CD4-positive, alpha-beta memory T cell (primary cell): Measurements from ENCODE around the gene KRTAP5-2. TPM values are rescaled to one million over a fixed set of nuclear protein-coding genes. Genes with fewer than 3 reads are reported as not detected.
A peak's percentile ranks its signal among the peaks of the same experiment; 100 is the strongest.

Experiments used
- CTCF ChIA-PET: fragments of 350-600 bp; sonication (Branson Sonifier 250); formaldehyde crosslinking; loops from one replicate; lab custom pipeline; 2021; ENCODE audit warnings: inconsistent platforms; ENCODE audit not compliant: partially characterized antibody; lab: Charles Lee
- POLR2A ChIA-PET: fragments of 350-600 bp; sonication (Branson Sonifier 250); formaldehyde crosslinking; loops from one replicate; lab custom pipeline; 2021; ENCODE audit not compliant: partially characterized antibody; lab: Charles Lee
- DNase-seq, 5 donors: peaks; one replicate each; pipeline versions ENCODE4 v3.0.0 to v3.0.0-alpha.2; 2020 to 2022; ENCODE audit warnings: mixed read lengths in 1 of 5
- H3K27ac ChIP-seq: one replicate; pipeline ENCODE4 v1.7.0; 2013; ENCODE audit warnings: low read depth, low read length
- H3K27me3 ChIP-seq: 2 replicates; pipeline ENCODE4 v1.7.0; 2013; ENCODE audit warnings: mild to moderate bottlenecking, low read length, moderate library complexity; ENCODE audit not compliant: insufficient read depth
- H3K36me3 ChIP-seq: 2 replicates; pipeline ENCODE4 v1.7.0; 2013; ENCODE audit warnings: mild to moderate bottlenecking, low read length, moderate library complexity; ENCODE audit not compliant: insufficient read depth
- H3K4me1 ChIP-seq: 2 replicates; pipeline ENCODE4 v1.7.0; 2013; ENCODE audit warnings: mild to moderate bottlenecking, low read length, moderate library complexity; ENCODE audit not compliant: insufficient read depth
- H3K4me3 ChIP-seq, 2 donors: one replicate each; pipeline ENCODE4 v1.7.0; 2013; ENCODE audit warnings: low read length in 2 of 2, mild to moderate bottlenecking in 1 of 2
- H3K9me3 ChIP-seq, 2 donors: one replicate each; pipeline ENCODE4 v1.7.0; 2013; ENCODE audit warnings: low read length in 2 of 2, control low read depth in 1 of 2; ENCODE audit not compliant: control insufficient read depth in 1 of 2
- H3K27ac Mint-ChIP-seq, 7 donors: one replicate each; pipeline ENCODE4 v1.8.0; 2020 to 2021; ENCODE audit warnings: mixed read lengths in 7 of 7, mild to moderate bottlenecking in 6 of 7, inconsistent platforms in 3 of 7, moderate library complexity in 3 of 7
- H3K27me3 Mint-ChIP-seq, 2 donors: one replicate each; pipeline ENCODE4 v1.8.0; 2020 to 2021; ENCODE audit warnings: mixed read lengths in 2 of 2
- H3K36me3 Mint-ChIP-seq, 2 donors: one replicate each; pipeline ENCODE4 v1.8.0; 2020 to 2021; ENCODE audit warnings: mixed read lengths in 2 of 2, inconsistent platforms in 1 of 2, mild to moderate bottlenecking in 1 of 2
- H3K4me1 Mint-ChIP-seq, 4 donors: one replicate each; pipeline ENCODE4 v1.8.0; 2020 to 2021; ENCODE audit warnings: mixed read lengths in 4 of 4, mild to moderate bottlenecking in 1 of 4
- H3K4me3 Mint-ChIP-seq, 8 donors: one replicate each; pipeline ENCODE4 v1.8.0; 2020 to 2021; ENCODE audit warnings: mixed read lengths in 8 of 8, mild to moderate bottlenecking in 7 of 8, moderate library complexity in 6 of 8, inconsistent platforms in 3 of 8
- H3K9me3 Mint-ChIP-seq, 8 donors: one replicate each; pipeline ENCODE4 v1.8.0; 2020 to 2021; ENCODE audit warnings: mixed read lengths in 8 of 8, mild to moderate bottlenecking in 5 of 8, inconsistent platforms in 3 of 8, moderate library complexity in 1 of 8
- intact Hi-C: fragments of 100-400 bp; cut with micrococcal nuclease; formaldehyde crosslinking; loops from one replicate; pipeline ENCODE4 v1.15.1; 2023
- polyA plus RNA-seq, 2 donors: library from polyadenylated mRNA; unstranded; fragments of 300-500 nt; fragmentation: Illumina TruSeq; gene quantifications; one replicate each; pipeline ENCODE4 v1.2.3, GENCODE V29; 2021
- total RNA-seq, 2 experiments: library from RNA; stranded (reverse); gene quantifications; one replicate each; pipeline ENCODE4 v1.2.3, GENCODE V29; 2021

Gene KRTAP5-2
- total and polyA plus RNA-seq, 4 experiments from 2014 or later = not detected

GRCh38 chr11:1636291-1636950, 38.3 kb upstream of the KRTAP5-2 start:
- H3K36me3 ChIP-seq = no peaks in the 10 kb centered on the region
- no peak overlapping the region for H3K27ac ChIP-seq
- H3K27me3 ChIP-seq = peaks cover 5% of the 10 kb centered on the region
- intact Hi-C loops = no loop called here
- Mint-ChIP-seq H3K4me3 (no peak overlapping the region), H3K27ac (no peak overlapping the region), H3K36me3 (no peaks in the 10 kb centered on the region), H3K27me3 (peaks cover 16 to 35% of the 10 kb centered on the region in 2 donors), H3K4me1 (peaks cover 3 to 7% (median 4%) of the 10 kb centered on the region in 4 donors), H3K9me3 (no peaks in the 10 kb centered on the region)
- H3K4me1 ChIP-seq = no peaks in the 10 kb centered on the region
- ChIA-PET POLR2A (no interaction called here), CTCF (interaction anchor here (0.8 to 3.1 kb wide), 3 partner anchors 10 to 16 kb away, joined by 3 to 10 read pairs (median 3); no protein-coding TSS in a partner anchor)
- no peaks in the 10 kb centered on the region for H3K9me3 ChIP-seq
- H3K4me3 ChIP-seq = no peak overlapping the region
- no peak for DNase-seq

- no peaks in the 10 kb centered on the region for H3K36me3 Mint-ChIP-seq
- no peak overlapping the region for H3K27ac Mint-ChIP-seq
- H3K9me3 Mint-ChIP-seq = no peaks in the 10 kb centered on the region
- POLR2A ChIA-PET = no interaction called here
- no peak overlapping the region for H3K4me3 ChIP-seq
- H3K36me3 ChIP-seq = no peaks in the 10 kb centered on the region
- no peak overlapping the region for H3K27ac ChIP-seq
- peaks cover 5% of the 10 kb centered on the region for H3K4me1 ChIP-seq
- peaks cover 0 to 7% (median 6%) of the 10 kb centered on the region in 4 donors for H3K4me1 Mint-ChIP-seq
- H3K27me3 ChIP-seq = peaks cover 8% of the 10 kb centered on the region
- DNase-seq = no peak
- no peaks in the 10 kb centered on the region for H3K9me3 ChIP-seq
- no peak overlapping the region for H3K4me3 Mint-ChIP-seq
- intact Hi-C loops = no loop called here
- peaks cover 18 to 37% of the 10 kb centered on the region in 2 donors for H3K27me3 Mint-ChIP-seq
- CTCF ChIA-PET = interaction anchor here (1.6 to 2.1 kb wide), 3 partner anchors 10 to 37 kb away, joined by 3 to 5 read pairs (median 4); no protein-coding TSS in a partner anchor
Observed at GRCh38 chr11:1633864-1634263, 35.8 kb upstream of the KRTAP5-2 start.

GRCh38 chr11:1632053-1632714, 34.1 kb upstream of the KRTAP5-2 start:
- peaks cover 19 to 35% of the 10 kb centered on the region in 2 donors for H3K27me3 Mint-ChIP-seq
- POLR2A ChIA-PET = no interaction called here

GRCh38 chr11:1631066-1631568, 33.0 kb upstream of the KRTAP5-2 start:
- peaks cover 0 to 9% (median 7%) of the 10 kb centered on the region in 4 donors for H3K4me1 Mint-ChIP-seq
- intact Hi-C loops = no loop called here
- DNase-seq = no peak
- ChIA-PET CTCF (interaction anchor here (0.7 to 7.3 kb wide), 7 partner anchors 8 to 34 kb away, joined by 3 to 53 read pairs (median 5); partner anchors contain the start of gene KRTAP5-2), POLR2A (no interaction called here)
- Histone ChIP-seq H3K9me3 (no peaks in the 10 kb centered on the region), H3K4me3 (no peak overlapping the region), H3K27ac (no peak overlapping the region), H3K4me1 (peaks cover 8% of the 10 kb centered on the region), H3K27me3 (peaks cover 8% of the 10 kb centered on the region), H3K36me3 (no peaks in the 10 kb centered on the region)
- no peak overlapping the region for H3K27ac Mint-ChIP-seq
- no peak overlapping the region for H3K4me3 Mint-ChIP-seq
- H3K36me3 Mint-ChIP-seq = no peaks in the 10 kb centered on the region
- H3K27me3 Mint-ChIP-seq = peaks cover 19 to 35% of the 10 kb centered on the region in 2 donors
- no peaks in the 10 kb centered on the region for H3K9me3 Mint-ChIP-seq

More at GRCh38 chr11:1632053-1632714, 34.1 kb upstream of the KRTAP5-2 start:
- Histone ChIP-seq H3K36me3 (no peaks in the 10 kb centered on the region), H3K4me1 (peaks cover 8% of the 10 kb centered on the region), H3K27ac (no peak overlapping the region), H3K27me3 (peaks cover 8% of the 10 kb centered on the region), H3K9me3 (no peaks in the 10 kb centered on the region), H3K4me3 (no peak overlapping the region)
- Mint-ChIP-seq H3K4me3 (no peak overlapping the region), H3K27ac (no peak overlapping the region), H3K36me3 (no peaks in the 10 kb centered on the region), H3K9me3 (no peaks in the 10 kb centered on the region), H3K4me1 (peaks cover 0 to 9% (median 7%) of the 10 kb centered on the region in 4 donors)
- no peak for DNase-seq
- CTCF ChIA-PET = interaction anchor here (1.3 to 7.3 kb wide), 5 partner anchors 9 to 35 kb away, joined by 4 to 53 read pairs (median 5); partner anchors contain the start of gene KRTAP5-2
- intact Hi-C loops = no loop called here

- POLR2A ChIA-PET = no interaction called here
- no peak for DNase-seq
- Histone ChIP-seq H3K4me1 (peaks cover 8% of the 10 kb centered on the region), H3K27ac (no peak overlapping the region), H3K4me3 (no peak overlapping the region), H3K9me3 (no peaks in the 10 kb centered on the region), H3K27me3 (peaks cover 8% of the 10 kb centered on the region), H3K36me3 (no peaks in the 10 kb centered on the region)
- Mint-ChIP-seq H3K36me3 (no peaks in the 10 kb centered on the region), H3K9me3 (no peaks in the 10 kb centered on the region), H3K27me3 (peaks cover 19 to 31% of the 10 kb centered on the region in 2 donors), H3K4me3 (no peak overlapping the region), H3K27ac (no peak overlapping the region), H3K4me1 (peaks cover 0 to 9% (median 7%) of the 10 kb centered on the region in 4 donors)
- CTCF ChIA-PET = interaction anchor here (1.6 to 7.3 kb wide), 4 partner anchors 9 to 84 kb away, joined by 8 to 53 read pairs (median 12); partner anchors contain the start of gene KRTAP5-2
- intact Hi-C loops = no loop called here
Observed at GRCh38 chr11:1630271-1630670, 32.2 kb upstream of the KRTAP5-2 start.

GRCh38 chr11:1629326-1630185, 31.5 kb upstream of the KRTAP5-2 start, which contains the start of gene KRTAP5-5:
TSS of gene KRTAP5-5 (plus strand) at chr11:1629775. CDS start at chr11:1629841, 66 bp downstream.
- Histone ChIP-seq H3K36me3 (no peaks in the 10 kb centered on the region), H3K4me3 (no peak within 1 kb of the TSS), H3K27ac (no peak within 1 kb of the TSS), H3K4me1 (peaks cover 8% of the 10 kb centered on the region), H3K9me3 (no peaks in the 10 kb centered on the region), H3K27me3 (peaks cover 8% of the 10 kb centered on the region)
- H3K27ac Mint-ChIP-seq = peak within 1 kb of the TSS in 2 of 7 donors; percentile 37 to 83
- no peak for DNase-seq
- peak within 1 kb of the TSS in 2 of 8 donors; percentile 26 to 44 for H3K4me3 Mint-ChIP-seq
- ChIA-PET POLR2A (interaction anchor here (1.7 kb wide), 1 partner anchor 55 kb away, joined by 3 read pairs; no protein-coding TSS in a partner anchor), CTCF (interaction anchor here (0.6 to 7.3 kb wide), 6 partner anchors 12 to 83 kb away, joined by 3 to 53 read pairs (median 8); partner anchors contain the start of gene KRTAP5-2)
- peaks cover 0 to 9% (median 7%) of the 10 kb centered on the region in 4 donors for H3K4me1 Mint-ChIP-seq
- H3K36me3 Mint-ChIP-seq = no peaks in the 10 kb centered on the region
- H3K9me3 Mint-ChIP-seq = no peaks in the 10 kb centered on the region
- H3K27me3 Mint-ChIP-seq = peaks cover 19 to 31% of the 10 kb centered on the region in 2 donors
- intact Hi-C loops = loop anchor here (1.0 to 2.0 kb wide), 2 partner anchors 35 to 83 kb away; no protein-coding TSS in a partner anchor
